ENCODE measurements around the gene TOPBP1. TPM values are rescaled to one million over a fixed set of nuclear protein-coding genes. Genes with fewer than 3 reads are reported as not detected.

Gene TOPBP1
- total RNA-seq, 2 donors from 2014 or later = 21.5 to 34.2 TPM

DNA sequence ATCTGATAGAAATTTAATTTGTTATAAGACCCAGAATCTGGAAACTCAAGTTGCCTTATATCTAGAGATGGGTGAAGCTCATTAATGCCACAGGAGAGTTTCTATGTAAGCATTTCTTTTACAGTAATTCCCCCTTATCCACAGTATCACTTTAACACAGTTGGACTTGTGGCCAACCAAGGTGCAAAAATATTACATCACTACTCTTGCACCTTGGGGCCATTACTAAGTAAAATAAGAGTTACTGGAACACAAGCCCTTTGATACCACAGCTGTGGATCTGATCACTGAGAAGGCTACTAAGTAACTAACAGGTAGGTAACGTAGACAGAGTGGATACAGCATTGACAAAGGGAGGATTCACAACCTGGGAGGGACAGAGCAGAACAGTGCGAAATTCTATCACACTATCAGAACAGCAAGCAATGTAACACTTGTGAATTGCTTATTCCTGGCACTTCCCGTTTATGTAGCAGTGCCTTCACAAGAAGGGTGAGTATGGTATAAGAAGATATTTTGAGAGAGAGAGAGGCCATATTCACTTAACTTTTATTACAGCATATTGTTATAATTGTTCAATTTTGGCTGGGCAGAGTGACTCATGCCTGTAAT is 33.9 kb upstream of the TOPBP1 start:
- Histone ChIP-seq H3K4me1 (ENCODE audit: control insufficient read depth in 1 of 2, low read depth in 2 of 2) (no peaks in the 10 kb centered on the region), H3K36me3 (no peaks in the 10 kb centered on the region), H3K27ac (no peak overlapping the region), H3K4me3 (no peak overlapping the region), H3K9me3 (no peaks in the 10 kb centered on the region), H3K27me3 (replicated peaks; ENCODE audit: insufficient read depth) (no peaks in the 10 kb centered on the region)
- no peak for ATAC-seq (ENCODE audit: insufficient number of reproducible peaks, low FRiP score, low read depth)
- no peak for DNase-seq (ENCODE audit: low spot score)
- TF ChIP-seq, protein P1, sequence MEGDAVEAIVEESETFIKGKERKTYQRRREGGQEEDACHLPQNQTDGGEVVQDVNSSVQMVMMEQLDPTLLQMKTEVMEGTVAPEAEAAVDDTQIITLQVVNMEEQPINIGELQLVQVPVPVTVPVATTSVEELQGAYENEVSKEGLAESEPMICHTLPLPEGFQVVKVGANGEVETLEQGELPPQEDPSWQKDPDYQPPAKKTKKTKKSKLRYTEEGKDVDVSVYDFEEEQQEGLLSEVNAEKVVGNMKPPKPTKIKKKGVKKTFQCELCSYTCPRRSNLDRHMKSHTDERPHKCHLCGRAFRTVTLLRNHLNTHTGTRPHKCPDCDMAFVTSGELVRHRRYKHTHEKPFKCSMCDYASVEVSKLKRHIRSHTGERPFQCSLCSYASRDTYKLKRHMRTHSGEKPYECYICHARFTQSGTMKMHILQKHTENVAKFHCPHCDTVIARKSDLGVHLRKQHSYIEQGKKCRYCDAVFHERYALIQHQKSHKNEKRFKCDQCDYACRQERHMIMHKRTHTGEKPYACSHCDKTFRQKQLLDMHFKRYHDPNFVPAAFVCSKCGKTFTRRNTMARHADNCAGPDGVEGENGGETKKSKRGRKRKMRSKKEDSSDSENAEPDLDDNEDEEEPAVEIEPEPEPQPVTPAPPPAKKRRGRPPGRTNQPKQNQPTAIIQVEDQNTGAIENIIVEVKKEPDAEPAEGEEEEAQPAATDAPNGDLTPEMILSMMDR (IDR thresholded peaks at IDR 0.05) = no peak

DNA sequence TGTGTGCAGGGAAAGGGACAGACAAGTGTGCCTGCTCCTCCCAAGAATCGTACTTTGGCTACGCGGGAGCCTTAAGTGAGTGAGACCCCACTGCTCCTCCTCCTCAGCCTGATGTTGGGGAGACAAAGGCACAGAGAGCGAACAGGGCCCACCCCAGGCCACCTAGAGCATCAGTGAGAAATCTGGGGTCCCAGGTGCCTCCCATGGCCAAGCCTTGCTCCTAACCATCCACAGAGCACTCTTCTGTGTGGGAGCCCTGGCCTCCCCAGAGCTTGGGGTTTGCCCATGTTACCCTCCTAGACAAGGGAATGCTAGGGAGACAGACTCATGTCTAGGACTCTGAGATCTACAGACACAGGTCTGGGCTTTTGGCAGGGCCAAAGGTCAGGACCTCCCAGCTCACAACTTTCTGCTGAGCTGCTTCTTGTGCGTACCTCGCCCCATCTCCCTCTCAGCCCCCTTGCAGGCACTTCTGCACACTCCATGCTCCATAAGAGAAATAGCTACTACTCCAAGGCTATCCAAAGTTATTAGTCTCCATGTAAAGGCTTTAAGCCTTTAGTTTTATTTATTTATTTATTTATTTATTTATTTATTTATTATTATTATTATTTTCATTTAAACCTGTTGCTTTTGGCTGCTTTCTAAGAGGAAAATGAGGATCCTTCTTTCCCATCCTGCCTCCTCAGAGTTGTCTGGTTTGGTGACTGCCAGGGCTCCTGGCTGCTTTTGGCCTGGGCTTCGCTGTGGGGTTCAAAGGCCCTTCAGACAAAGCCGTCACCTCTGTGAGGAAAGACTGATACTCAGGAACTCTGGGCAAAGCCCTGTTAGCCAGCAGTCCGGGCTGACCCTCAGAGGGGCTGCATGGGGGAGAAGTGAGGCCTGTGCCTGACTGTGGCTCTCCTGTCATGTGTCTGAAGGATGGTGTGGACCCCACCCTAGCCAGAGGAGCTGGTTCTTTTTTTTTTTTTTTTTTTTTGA is 32.8 kb upstream of the TOPBP1 start:
- no peak for DNase-seq (ENCODE audit: low spot score)
- Histone ChIP-seq H3K4me3 (no peak overlapping the region), H3K4me1 (ENCODE audit: control insufficient read depth in 1 of 2, low read depth in 2 of 2) (no peaks in the 10 kb centered on the region), H3K27ac (no peak overlapping the region), H3K9me3 (no peaks in the 10 kb centered on the region), H3K27me3 (replicated peaks; ENCODE audit: insufficient read depth) (no peaks in the 10 kb centered on the region), H3K36me3 (no peaks in the 10 kb centered on the region)
- TF ChIP-seq, protein P1 (IDR thresholded peaks at IDR 0.05) = no peak
- no peak for ATAC-seq (ENCODE audit: insufficient number of reproducible peaks, low FRiP score, low read depth)

DNA sequence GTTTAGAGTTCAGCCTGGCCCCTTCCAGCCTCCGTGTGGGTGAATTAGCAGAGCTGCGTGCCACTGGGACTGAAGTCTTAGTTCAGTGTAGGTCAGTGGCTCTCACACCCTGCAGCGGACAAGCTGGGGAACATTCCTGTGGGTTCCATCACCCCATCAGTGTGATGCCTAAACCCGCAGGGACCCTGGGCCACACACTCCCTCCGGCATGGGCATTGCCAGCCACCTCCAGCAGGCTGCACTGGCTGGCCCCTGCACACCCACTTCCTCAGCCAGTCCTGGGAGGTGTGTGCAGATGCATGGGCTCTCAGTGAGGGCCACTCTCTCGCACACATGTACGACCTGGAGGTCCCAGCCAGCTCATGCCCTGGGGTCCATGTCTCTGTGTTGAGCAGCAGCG is 32.1 kb upstream of the TOPBP1 start:
- Histone ChIP-seq H3K36me3 (no peaks in the 10 kb centered on the region), H3K9me3 (no peaks in the 10 kb centered on the region), H3K4me3 (no peak overlapping the region), H3K27me3 (replicated peaks; ENCODE audit: insufficient read depth) (no peaks in the 10 kb centered on the region), H3K4me1 (ENCODE audit: control insufficient read depth in 1 of 2, low read depth in 2 of 2) (no peaks in the 10 kb centered on the region), H3K27ac (no peak overlapping the region)
- TF ChIP-seq, protein P1 (IDR thresholded peaks at IDR 0.05) = no peak
- ATAC-seq (ENCODE audit: insufficient number of reproducible peaks, low FRiP score, low read depth) (no peak), DNase-seq (ENCODE audit: low spot score) (no peak)

DNA sequence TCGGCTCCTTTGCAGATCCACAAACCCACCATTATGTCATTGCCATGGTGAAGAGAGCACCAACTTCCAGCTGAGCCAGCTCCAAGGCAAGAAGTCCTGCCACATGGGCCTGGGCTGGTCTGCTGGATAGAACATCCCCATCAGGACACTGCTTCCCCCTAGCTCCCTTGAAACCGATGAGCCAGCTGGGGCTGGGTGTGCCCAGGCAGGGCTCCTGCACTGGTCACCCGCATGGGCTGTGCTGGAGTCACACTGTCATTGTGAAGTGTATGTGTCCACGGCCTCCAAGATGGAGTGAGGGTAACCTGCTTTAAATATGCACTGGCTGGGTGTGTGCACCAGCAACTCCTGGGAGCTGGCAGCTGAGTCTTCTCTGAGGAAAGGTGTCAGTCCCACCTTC is 31.0 kb upstream of the TOPBP1 start:
- no peak overlapping the region for H3K4me3 ChIP-seq
- no peaks in the 10 kb centered on the region for H3K36me3 ChIP-seq
- ATAC-seq (ENCODE audit: insufficient number of reproducible peaks, low FRiP score, low read depth) (no peak), DNase-seq (ENCODE audit: low spot score) (no peak)
- H3K4me1 ChIP-seq (ENCODE audit: control insufficient read depth in 1 of 2, low read depth in 2 of 2) = no peaks in the 10 kb centered on the region
- H3K9me3 ChIP-seq = no peaks in the 10 kb centered on the region
- no peak overlapping the region for H3K27ac ChIP-seq
- H3K27me3 ChIP-seq (replicated peaks; ENCODE audit: insufficient read depth) = no peaks in the 10 kb centered on the region
- TF ChIP-seq, protein P1 (IDR thresholded peaks at IDR 0.05) = no peak

All from thoracic aorta (tissue), 2 donors.